Measurements from ENCODE around the gene SDK1. TPM values are rescaled to one million over a fixed set of nuclear protein-coding genes. Genes with fewer than 3 reads are reported as not detected.

Gene SDK1
- total RNA-seq, 1 donor from 2014 or later: 1.1 TPM

DNA sequence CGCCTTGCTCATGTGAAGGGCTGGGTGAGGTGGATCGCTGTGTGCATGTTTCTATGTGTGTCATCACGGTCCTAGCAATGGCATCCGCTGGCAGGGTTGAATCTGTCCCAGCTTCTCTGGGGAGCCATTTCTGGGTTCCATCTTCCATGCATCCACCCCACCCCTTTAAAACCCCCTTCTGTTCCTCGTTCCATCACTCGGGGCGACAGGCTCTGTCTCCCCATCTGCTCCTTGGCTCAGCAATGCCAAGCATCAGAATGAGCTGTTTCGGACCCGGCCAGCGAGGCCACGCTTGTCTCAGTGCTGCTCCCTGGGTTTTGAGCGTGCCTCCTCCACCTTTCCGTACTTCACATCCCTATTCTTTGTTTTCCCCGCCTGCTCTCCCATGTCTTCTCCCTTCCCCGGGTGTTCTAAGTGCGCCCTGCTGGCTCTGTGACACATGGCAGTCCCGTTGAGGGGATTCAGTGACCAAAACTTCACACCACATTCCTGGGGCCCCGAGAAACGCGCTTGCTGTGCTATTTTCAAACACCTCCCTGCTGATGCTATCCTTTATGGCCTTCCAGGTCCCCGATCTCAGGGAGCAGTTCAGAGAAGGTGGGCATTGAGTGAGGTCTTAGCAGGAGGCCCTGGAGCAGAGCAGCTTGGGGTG lies 827.0 kb downstream of the SDK1 start:
- no peak for DNase-seq (ENCODE audit: low read depth, low spot score)

DNA sequence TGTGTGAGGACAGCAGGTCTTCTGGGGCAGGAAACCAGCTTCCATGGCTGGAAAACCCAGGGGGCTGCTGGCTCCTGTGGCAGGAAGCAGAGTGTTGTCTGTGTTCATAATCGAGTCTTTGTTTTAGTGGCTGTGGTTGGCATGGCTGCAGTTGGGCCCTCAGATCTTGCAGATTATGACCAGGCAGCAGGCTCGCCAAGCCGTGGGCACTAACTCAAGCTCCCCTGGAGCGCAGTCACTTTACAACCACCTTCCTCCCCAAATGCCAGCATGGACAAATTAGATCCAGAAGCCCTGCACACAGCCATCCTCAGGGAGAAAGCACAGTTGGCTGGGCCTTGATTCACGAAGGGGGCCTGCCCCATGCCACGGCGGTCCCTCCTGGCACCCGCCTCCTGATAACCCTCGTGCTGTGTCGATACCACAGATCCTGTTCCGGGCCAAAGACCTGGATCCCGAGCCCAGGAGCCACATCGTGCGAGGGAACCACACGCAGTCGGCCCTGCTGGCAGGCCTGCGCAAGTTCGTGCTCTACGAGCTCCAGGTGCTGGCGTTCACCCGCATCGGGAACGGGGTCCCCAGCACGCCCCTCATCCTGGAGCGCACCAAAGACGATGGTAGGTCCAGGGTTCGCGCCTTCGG lies 828.5 kb downstream of the SDK1 start:
- no peak for DNase-seq (ENCODE audit: low read depth, low spot score)

DNA sequence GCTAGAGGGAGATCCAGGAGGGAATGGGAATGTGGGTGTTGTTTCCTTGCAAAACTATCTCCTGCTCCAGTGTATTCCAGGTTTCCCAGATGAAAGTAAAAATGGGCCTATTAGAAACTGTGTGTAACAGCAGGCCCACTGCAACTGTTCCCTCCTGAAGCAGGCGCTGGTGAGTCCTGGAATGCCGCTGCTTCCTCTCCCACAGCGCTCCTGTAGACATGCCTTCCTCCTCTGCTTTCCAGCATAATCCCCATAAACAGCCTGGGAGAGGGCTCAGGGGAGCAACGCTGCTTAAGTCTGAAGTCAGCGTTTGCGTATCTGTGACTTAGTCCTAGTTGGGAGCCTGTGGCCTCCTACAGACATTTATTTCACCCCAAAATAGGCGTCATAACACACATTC lies 830.0 kb downstream of the SDK1 start:
- DNase-seq (ENCODE audit: low read depth, low spot score): no peak

DNA sequence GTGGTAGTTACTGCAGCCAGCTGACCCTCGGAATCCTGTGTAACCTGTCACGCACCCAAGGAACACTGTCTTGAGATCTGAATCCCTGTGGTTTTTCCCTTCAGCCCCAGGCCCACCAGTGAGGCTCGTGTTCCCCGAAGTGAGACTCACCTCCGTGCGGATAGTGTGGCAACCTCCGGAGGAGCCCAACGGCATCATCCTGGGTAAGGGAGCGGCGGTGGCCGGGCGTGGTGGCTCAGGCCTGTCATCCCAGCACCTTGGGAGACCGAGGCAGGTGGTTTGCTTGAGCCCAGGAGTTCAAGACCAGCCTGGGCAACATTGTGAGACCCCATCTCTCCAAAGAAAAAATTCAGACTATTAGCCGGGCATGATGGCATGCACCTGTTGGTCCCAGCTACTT lies 831.2 kb downstream of the SDK1 start:
- DNase-seq (ENCODE audit: low read depth, low spot score): no peak

DNA sequence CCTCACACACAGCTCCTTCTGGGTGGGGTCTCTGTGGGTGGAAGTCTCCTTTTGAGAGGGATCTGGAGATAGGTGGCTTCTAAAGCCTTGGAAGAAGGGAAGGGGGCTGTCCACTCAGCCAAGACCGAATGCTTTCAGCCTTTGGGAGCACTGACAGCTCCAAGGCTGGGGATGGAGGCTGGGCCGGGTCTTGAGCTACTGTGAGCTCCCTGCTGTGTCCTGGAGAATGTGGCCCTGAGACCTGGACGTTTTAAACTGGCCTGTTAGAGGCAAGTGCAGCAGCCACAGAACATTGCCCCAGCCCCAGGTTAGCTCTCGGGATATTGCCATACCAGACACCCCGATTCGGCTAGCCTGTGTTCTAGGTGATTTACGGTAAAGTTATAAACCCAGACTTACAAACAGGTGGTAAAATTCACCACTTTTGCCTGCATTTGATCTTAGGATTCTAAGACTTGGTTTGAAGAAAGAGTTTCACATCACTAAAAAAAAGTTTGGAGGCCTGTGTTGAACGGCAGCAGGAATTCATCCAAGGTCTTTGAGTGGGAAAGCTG lies 832.5 kb downstream of the SDK1 start:
- no peak for DNase-seq (ENCODE audit: low read depth, low spot score)

DNA sequence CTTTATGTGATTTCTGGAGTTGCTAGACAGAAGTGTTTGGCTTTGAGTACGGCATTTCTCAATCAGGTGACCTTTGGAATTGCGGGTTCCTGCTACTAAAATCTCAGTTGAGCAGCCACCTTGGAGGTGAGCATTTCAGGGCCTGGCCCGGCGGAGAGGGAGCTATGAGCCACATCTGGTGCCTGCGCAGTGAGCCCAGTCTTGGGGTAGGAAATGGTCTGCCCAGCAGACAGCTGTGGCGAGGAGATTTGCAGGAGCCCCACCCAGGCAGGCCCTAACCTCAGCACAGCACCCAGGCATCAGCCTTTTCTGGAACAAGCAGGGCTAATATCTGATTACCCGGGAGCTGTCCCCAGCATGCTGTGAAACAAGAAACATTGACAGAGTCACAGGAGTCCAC lies 833.2 kb downstream of the SDK1 start:
- DNase-seq (ENCODE audit: low read depth, low spot score): no peak

DNA sequence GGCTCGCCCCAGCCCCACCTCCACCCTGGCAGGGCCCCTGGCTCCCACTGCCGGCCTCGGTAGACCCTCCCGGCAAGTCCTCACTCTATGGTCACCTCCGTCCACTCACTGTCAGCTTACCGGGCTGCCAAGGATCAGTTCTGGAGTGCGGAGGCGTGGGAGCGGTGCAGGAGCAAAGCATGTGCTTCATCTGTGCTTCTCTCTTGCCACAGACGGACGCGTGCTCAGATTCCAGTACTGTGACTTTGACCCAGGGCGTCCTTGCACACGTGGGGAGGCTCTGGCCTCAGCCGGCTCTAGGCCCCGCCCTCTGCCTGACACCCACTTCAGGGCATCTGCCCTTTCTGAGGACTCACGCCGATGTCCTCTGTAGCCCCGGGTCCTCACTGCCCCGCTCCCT lies 833.6 kb downstream of the SDK1 start:
- no peak for DNase-seq (ENCODE audit: low read depth, low spot score)

DNA sequence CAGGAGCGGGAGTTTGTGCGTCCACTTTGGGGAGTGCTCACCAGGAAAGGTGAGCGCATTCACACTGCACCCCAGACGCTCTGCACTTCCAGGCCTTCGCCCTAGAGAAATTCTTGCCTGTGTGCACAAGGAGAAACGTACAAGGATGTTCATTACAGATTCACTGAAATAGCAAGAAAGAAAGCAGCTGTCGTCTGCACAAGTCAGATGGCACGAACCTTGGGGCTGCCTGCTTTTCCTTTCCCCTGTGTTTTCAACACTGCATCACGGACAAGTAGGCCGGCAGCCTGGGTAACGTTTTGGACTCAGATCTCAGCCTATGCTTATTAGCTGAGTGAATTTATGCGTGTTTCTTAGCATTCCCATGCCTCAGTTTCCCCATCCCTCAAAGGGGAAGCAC lies 834.2 kb downstream of the SDK1 start:
- DNase-seq (ENCODE audit: low read depth, low spot score): no peak

DNA sequence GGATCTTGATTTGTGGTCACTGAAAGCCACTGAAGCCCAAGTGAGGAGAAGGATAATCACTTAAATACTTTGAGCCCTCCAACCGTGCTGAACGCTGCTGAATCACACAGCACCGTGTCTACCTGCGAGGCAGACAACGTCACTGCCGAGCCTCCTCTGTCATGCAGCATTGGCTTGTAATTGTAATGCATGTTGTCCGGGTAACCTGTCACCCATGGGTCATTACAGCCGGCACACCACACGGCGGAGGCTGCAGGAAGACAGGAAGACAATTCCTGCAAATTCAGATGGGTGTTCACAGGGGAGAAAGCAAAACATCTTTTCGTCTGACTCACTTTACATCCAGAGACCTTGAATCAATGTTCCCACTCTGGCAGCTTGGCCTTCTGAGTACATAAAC lies 835.0 kb downstream of the SDK1 start:
- DNase-seq (ENCODE audit: low read depth, low spot score): no peak

DNA sequence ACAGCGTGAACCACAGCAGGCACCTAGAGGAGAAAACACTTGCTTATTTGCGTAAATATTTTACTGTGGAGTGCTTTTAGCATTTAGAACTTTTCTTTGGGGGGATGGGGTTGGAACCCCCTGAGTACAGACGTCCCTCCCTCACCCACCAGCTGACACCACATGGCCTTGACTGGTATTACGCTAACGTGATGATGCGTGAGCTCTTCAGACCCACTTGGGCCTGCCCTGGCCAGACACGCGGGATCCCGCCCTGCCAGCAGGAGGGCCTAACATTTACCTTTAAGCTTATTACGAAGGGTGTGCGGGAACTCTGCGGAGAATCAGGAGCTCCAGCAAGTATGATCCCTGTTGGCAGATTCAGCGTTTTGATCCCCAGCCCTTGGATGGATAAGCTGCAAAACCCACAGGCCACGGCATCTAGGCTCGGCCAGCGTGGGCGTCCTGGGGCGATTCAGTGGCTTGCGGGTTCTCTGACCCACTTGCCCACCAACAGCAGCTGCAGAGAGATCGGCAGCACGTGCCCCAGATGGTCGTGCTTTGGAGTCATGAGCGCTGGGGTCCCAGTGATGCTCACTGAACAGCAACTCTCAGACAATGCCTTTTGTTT lies 835.6 kb downstream of the SDK1 start:
- DNase-seq (ENCODE audit: low read depth, low spot score): no peak

DNA sequence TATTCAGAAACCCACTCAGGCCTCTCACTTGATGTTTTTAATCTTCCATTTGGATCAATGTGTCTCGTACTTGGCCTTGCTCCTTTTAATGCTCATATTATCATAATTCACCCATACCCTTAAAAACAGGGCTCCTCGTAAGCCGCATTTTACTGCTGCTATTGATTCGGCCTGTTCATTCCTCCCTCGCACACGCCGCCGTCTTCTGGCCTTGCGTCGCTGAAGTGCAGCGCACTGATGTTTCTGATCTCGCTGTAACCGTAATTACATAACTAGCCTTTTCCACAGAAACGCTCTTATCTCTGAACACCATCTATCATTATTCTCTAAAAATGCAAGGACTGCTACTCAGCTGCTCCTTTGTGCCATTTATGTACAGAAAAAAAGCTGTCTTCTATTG lies 836.5 kb downstream of the SDK1 start:
- DNase-seq (ENCODE audit: low read depth, low spot score): no peak

DNA sequence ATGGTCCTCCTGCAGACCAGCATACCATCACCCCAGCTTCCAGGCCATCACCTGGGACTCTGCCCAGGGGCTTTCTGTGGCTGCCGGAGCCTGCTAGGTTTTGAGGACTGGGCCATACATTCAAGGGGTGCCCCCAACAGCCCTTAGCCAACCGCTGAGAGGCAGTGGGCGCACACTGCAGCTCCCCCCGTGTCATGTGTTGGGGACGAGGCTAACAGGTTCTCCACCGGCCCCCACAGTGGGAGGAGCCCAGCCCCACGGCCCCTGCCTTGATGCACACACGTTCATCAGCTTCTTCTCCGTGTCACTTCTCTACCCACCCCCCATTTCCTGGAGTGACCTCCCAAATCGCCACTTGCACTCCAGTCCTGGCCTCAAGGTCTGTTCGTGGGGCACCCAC lies 837.8 kb downstream of the SDK1 start:
- DNase-seq (ENCODE audit: low read depth, low spot score): no peak

DNA sequence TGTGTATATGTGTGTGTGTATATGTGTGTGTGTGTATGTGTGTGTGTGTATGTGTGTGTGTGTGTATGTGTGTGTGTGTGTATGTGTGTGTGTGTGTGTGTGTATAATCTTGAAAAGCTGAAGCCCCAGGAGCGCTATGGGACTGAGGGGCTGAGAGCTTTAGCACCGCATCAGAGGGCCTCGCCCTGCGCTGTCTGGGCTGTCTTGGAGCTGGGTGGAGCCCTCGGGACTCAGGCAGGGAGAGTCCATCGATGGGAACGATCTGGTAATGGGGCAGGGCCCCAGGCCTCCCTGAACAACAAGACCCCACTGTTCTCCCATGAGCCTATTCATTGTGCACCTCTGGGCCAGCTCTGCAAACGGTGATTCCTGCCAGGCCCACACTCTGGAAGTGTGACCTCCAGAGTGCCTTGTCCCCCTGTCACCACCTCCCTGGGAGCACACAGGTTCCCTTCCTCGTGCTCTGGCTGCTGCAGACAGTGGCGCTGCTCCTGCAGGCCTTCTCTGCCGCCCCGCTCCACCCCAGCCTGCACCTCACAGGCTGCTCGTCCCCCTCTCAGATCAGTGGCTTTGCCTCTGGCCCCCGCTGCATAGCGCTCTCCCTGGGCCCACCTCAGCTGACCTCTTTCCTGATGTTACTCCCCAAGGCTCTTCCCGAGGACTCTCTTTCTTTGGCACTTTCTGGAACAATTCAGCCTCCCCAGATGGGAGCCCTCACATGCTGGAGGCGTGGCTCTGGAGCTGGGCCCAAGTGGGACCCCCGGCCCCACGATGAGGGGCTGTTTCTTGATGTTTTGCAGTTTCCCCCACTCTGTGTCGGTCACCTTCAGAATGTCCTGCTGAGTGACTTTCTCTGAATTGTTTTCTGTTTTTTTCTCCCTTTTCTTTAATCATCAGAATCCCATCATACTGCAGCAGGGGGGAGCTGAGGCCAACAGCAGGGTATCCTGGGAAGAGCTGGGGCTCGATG lies 838.9 kb downstream of the SDK1 start:
- no peak for DNase-seq (ENCODE audit: low read depth, low spot score)

DNA sequence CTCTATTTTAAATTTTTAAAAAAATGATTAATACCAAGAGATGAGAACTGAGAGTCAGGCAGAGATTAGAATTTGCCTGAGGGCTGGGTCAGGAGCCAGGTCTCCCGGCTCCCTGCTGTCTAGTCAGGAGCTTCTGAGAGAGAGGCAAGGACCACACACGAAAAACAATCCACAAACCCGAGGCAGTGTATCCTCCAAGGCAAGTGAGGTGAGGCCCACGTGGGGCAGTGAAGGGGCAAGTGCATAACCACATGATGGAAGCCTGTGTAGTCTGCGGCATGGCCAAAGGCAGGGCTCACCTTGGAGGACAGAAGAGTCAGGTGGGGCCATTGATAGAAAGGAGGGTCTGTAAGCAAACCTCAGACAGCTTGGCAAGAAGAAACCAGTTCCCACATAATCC lies 839.9 kb downstream of the SDK1 start:
- DNase-seq (ENCODE audit: low read depth, low spot score): no peak

DNA sequence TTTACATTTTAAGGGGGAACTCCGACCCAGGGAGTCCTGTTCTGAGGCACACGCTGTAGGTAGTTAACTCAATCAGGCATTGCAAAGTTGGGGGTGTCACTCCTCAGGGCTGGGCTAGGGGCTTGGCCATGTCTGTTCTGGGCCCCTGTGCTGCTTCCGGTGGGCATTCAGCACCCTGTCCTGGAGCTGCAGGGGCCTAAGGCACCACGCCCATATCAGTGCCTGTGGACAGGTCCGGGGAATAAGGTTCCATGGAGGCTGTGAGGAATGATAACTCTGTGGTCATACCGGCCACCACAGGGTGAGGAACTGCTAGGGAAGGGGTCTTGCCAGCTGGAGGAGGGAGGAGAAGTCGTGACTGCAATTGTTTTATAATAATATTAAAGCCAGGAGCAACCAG lies 842.0 kb downstream of the SDK1 start:
- no peak for DNase-seq (ENCODE audit: low read depth, low spot score)

DNA sequence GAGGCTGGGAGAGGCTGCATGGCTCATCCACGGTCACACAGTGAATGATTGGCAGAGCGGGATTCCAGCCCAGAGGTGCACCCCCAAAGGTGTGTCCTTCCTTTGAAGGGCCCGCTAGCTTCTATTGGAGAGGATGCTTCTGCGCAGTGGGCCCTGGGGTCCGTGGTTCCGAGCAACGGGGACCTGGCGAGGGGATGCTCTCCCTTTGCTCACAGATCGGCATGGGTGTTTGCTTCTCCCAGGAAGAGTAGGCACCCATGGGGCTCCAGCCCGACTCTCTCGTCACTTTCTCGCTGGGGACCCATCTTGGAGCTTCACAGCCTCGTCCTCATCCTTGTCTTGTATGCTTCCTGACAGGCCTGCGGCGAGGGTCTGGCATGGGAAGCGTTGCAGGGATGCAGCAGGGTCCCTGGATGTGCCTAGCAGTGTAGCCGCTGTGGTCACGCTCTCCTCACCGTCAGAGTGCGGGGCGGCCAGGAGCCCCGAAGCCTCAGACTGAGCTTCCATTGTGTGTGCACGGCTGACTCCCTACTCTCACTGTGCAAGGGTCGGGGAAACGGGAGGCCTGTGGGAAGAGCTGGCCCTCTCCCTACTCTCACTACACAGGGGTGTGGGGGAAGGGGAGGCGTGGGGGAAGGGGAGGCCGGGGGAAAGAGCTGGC lies 842.6 kb downstream of the SDK1 start:
- DNase-seq (ENCODE audit: low read depth, low spot score): no peak

DNA sequence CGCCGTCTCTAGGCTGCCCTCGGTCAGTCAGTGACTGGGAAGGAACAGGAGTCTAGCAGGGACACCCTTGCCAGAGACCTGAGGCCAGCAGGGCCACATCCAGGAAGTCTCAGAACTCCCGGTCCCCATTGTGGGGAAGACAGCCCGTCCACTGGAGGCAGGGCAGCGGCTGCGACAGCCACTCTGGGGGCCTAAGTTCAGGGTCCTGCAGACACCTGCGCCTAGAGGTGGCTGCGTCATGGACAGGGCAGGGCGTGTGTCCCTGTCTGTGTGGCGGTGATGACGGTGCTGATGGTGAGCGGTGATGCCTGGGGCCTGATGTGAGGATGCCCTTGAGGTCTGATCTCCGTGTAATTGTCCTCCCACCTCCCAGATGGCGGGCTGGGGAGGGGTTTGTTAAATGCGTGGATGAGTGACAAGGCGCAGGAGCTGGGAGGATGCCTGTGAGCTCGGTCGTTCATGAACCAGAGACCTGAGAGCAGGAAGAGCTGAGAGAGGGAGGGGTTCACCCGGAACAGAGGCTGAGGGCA lies 843.2 kb downstream of the SDK1 start:
- DNase-seq (ENCODE audit: low read depth, low spot score): no peak

DNA sequence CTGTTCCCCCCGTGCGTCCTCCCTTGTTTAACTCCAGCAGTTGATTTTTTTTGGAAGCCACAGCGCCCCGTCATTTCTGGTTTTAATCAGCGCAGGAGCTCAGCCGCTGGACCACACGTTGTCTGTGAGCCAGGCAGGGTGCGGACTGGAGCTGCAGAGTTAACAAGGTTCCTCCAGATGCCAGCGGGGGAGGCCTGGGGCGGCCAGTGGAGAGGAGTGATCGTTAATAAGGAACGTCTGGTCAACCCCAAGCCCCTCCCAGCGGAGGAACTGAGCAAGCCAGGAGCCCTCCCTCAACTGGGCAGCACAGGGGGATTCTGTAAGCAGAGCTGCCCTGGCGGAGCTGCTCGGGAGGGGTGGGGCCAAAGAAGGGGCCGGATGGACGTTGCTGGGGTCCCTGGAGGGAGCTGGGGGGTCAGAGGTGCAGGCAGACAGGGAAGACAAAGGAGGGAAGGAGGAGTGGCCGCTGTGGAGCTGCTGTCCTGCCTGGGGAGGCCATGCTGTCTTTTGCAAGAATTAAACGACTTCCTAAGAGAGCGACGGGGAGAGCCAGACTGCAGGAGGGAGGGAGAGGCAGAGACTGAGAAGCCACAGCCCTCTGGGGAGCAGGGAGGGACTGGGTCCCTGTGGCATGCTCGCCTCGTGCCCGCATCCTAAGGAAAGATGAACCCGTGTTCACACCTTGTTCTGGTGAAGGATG lies 843.9 kb downstream of the SDK1 start:
- no peak for DNase-seq (ENCODE audit: low read depth, low spot score)

DNA sequence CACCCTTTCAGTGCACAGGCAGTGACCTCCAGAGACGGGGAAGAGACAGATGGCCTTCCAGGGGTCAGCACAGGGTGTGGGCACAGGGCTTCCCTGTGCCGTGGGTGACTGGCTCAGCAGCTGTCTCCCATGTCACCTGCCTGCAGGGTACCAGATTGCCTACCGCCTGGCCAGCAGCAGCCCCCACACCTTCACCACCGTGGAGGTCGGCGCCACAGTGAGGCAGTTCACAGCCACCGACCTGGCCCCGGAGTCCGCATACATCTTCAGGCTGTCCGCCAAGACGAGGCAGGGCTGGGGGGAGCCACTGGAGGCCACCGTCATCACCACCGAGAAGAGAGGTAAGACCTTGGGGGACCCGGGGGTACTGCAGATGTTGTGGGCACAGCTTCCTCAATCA lies 844.5 kb downstream of the SDK1 start:
- no peak for DNase-seq (ENCODE audit: low read depth, low spot score)

DNA sequence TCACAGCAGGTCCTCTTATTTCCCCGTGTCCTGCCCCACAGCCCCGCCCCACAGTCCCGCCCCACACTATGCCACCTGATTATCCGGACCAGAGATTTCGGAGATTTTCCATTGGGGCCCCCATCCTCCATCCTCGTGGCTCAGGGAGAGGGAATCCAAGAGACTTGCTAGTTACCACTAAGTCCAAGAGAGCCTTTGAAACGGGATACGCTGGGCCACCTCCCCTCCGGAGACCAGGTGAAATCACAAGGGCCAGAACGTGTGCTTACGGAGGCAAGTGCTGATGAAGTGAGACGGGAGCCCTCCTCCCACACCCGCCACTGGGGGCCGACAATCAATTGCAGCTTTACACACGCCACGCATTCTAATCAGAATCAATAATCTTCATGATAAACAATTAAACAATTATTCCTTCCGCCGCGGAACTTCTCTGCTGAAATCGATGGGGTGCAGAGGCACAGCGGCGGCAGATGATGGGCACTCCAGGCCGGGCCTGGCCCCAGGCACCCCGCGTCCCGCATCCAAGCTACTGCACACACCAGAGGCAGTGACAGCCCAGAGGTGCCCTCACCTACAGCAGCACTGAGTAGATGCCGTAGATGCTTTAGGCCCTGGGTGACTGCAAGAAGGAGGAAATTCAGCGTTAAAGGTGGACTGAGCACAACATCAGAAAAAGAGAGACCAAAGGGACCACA lies 847.0 kb downstream of the SDK1 start:
- DNase-seq (ENCODE audit: low read depth, low spot score): no peak
